A673 (cell line): ENCODE measurements around the gene PAQR8.

Source experiments
- CTCF ChIP-seq: fragments of 300-800, 200-600 bp; sonication (generic); conservative IDR thresholded peaks from 2 replicates; pipeline ENCODE4 v1.5.1; 2017; ENCODE audit warnings: low read depth, mild to moderate bottlenecking, antibody characterized with exemption, low read length, moderate library complexity, mixed read lengths
- EZH2 ChIP-seq: fragments of 200-600 bp; sonication (generic); IDR thresholded peaks from 2 replicates; pipeline ENCODE4 v1.6.1; 2017; ENCODE audit warnings: borderline replicate concordance, low read depth, mild to moderate bottlenecking, mixed read lengths, antibody characterized with exemption, low read length; ENCODE audit not compliant: poor library complexity, severe bottlenecking

- no peak for TF ChIP-seq CTCF
- no peak for TF ChIP-seq EZH2
These were observed 62.6 kb downstream of the PAQR8 start for GRCh38 chr6:52424513-52424912.
